ENCODE results near the gene HAUS8.
"Not testable (repeated sequence)": the region's sequence is repeated elsewhere in the genome, so short reads cannot be mapped to it uniquely, and the experiment has no call there.

Gene HAUS8

GRCh38 chr19:17037184-17037583 is 38.1 kb downstream of the HAUS8 start:
- DNase-seq (ENCODE audit: insufficient read length, low spot score) (no peak), FAIRE-seq (no peak)

GRCh38 chr19:17036640-17037039 is 38.6 kb downstream of the HAUS8 start:
- FAIRE-seq = no peak
- DNase-seq (ENCODE audit: insufficient read length, low spot score) = no peak

- FAIRE-seq (no peak), DNase-seq (ENCODE audit: insufficient read length, low spot score) (no peak)
Observed at GRCh38 chr19:17035842-17036424, 39.3 kb downstream of the HAUS8 start.

GRCh38 chr19:17031741-17032140 is 43.5 kb downstream of the HAUS8 start:
- no peak for FAIRE-seq
- DNase-seq (ENCODE audit: insufficient read length, low spot score) = no peak

- no peak for DNase-seq (ENCODE audit: insufficient read length, low spot score)
- no peak for FAIRE-seq
Observed at GRCh38 chr19:17027535-17027975, 47.7 kb downstream of the HAUS8 start.

- DNase-seq (ENCODE audit: insufficient read length, low spot score) = no peak
- no peak for FAIRE-seq
Observed at GRCh38 chr19:17026706-17027534, 48.3 kb downstream of the HAUS8 start, which contains the start of gene CPAMD8. Gene CPAMD8 (minus strand): TSS chr19:17026810. CDS start chr19:17026642, 168 bp downstream.

- FAIRE-seq = no peak
- DNase-seq (ENCODE audit: insufficient read length, low spot score) = no peak
Observed at GRCh38 chr19:17025991-17026658, 49.1 kb downstream of the HAUS8 start.

- no peak for DNase-seq (ENCODE audit: insufficient read length, low spot score)
- no peak for FAIRE-seq
Observed at GRCh38 chr19:17025361-17025760, 49.9 kb downstream of the HAUS8 start.

GRCh38 chr19:17024941-17025340 is 50.3 kb downstream of the HAUS8 start:
- DNase-seq (ENCODE audit: insufficient read length, low spot score); FAIRE-seq: not testable (repeated sequence)

GRCh38 chr19:17023805-17024204 is 51.4 kb downstream of the HAUS8 start:
- no peak for DNase-seq (ENCODE audit: insufficient read length, low spot score)
- FAIRE-seq = no peak

- FAIRE-seq (no peak), DNase-seq (ENCODE audit: insufficient read length, low spot score) (no peak)
Observed at GRCh38 chr19:17022738-17023137, 52.5 kb downstream of the HAUS8 start.

- no peak for FAIRE-seq
Observed at GRCh38 chr19:17021793-17022590, 53.3 kb downstream of the HAUS8 start.

GRCh38 chr19:17021328-17021727 is 53.9 kb downstream of the HAUS8 start:
- FAIRE-seq (no peak), DNase-seq (ENCODE audit: insufficient read length, low spot score) (no peak)

More at GRCh38 chr19:17021793-17022590, 53.3 kb downstream of the HAUS8 start:
- DNase-seq (ENCODE audit: insufficient read length, low spot score) = no peak

GRCh38 chr19:17020823-17021222 is 54.4 kb downstream of the HAUS8 start:
- FAIRE-seq (no peak), DNase-seq (ENCODE audit: insufficient read length, low spot score) (no peak)

- DNase-seq (ENCODE audit: insufficient read length, low spot score) (no peak), FAIRE-seq (no peak)
Observed at GRCh38 chr19:17020385-17020784, 54.9 kb downstream of the HAUS8 start.

GRCh38 chr19:17014212-17014861 is 60.9 kb downstream of the HAUS8 start:
- not testable (repeated sequence) for DNase-seq (ENCODE audit: insufficient read length, low spot score); FAIRE-seq

GRCh38 chr19:17011485-17011884 is 63.8 kb downstream of the HAUS8 start:
- no peak for FAIRE-seq
- no peak for DNase-seq (ENCODE audit: insufficient read length, low spot score)

GRCh38 chr19:17006579-17006978 is 68.7 kb downstream of the HAUS8 start:
- DNase-seq (ENCODE audit: insufficient read length, low spot score) = no peak
- FAIRE-seq = no peak

- FAIRE-seq (no peak), DNase-seq (ENCODE audit: insufficient read length, low spot score) (no peak)
Observed at GRCh38 chr19:17005000-17005399, 70.3 kb downstream of the HAUS8 start.

GRCh38 chr19:17004386-17004785 is 70.9 kb downstream of the HAUS8 start:
- FAIRE-seq (no peak), DNase-seq (ENCODE audit: insufficient read length, low spot score) (no peak)
